Lung (tissue), 12 donors: ENCODE measurements around the gene ZNF710. TPM values are rescaled to one million over a fixed set of nuclear protein-coding genes. Genes with fewer than 3 reads are reported as not detected.

ENCODE experiments used
- ATAC-seq: fragments of 200-7000 bp; cut with Tn5 transposase; one replicate; pipeline ENCODE4 v1.9.1; 2020; ENCODE audit warnings: moderate number of reproducible peaks; ENCODE audit not compliant: insufficient read depth, low FRiP score
- DNase-seq, 3 donors: peaks; one replicate each; pipeline ENCODE4 v3.0.0-alpha.2; 2013 to 2017
- H3K27ac ChIP-seq, 2 donors: one replicate each; pipeline ENCODE4 v1.5.1; 2013; ENCODE audit warnings: mild to moderate bottlenecking in 2 of 2, moderate library complexity in 2 of 2, control low read depth in 1 of 2, inconsistent platforms in 1 of 2, low read depth in 1 of 2, low read length in 1 of 2
- H3K27me3 ChIP-seq, 3 donors: one replicate each; pipeline ENCODE4 v1.5.1; 2013; ENCODE audit warnings: low read length in 2 of 3; ENCODE audit not compliant: control insufficient read depth in 3 of 3, insufficient read depth in 3 of 3
- H3K36me3 ChIP-seq, 4 donors: one replicate each; pipeline ENCODE4 v1.5.1; 2013; ENCODE audit warnings: low read length in 4 of 4, mild to moderate bottlenecking in 1 of 4, moderate library complexity in 1 of 4; ENCODE audit not compliant: control insufficient read depth in 4 of 4, insufficient read depth in 4 of 4
- H3K4me1 ChIP-seq, 5 donors: one replicate each; pipeline ENCODE4 v1.5.1; 2013; ENCODE audit warnings: low read length in 5 of 5, mild to moderate bottlenecking in 2 of 5, moderate library complexity in 1 of 5; ENCODE audit not compliant: control insufficient read depth in 5 of 5, insufficient read depth in 5 of 5
- H3K4me3 ChIP-seq: one replicate; pipeline ENCODE4 v1.5.1; 2013; ENCODE audit warnings: mild to moderate bottlenecking, control low read depth, moderate library complexity
- H3K9ac ChIP-seq, 2 donors: one replicate each; pipeline ENCODE4 v1.5.1; 2013; ENCODE audit warnings: low read length in 2 of 2, control low read depth in 1 of 2; ENCODE audit not compliant: insufficient read depth in 1 of 2
- H3K9me3 ChIP-seq, 4 donors: one replicate each; pipeline ENCODE4 v1.5.1; 2013; ENCODE audit warnings: low read length in 3 of 4, mild to moderate bottlenecking in 1 of 4, moderate library complexity in 1 of 4; ENCODE audit not compliant: control insufficient read depth in 4 of 4, insufficient read depth in 3 of 4
- WGBS, 2 donors: extraction: QIAGEN DNeasy Blood & Tissue Kit; methylation state at CpG; one replicate each; pipeline ENCODE4 v1.1.7; 2013; 5-methylcytosine and 5-hydroxymethylcytosine counted together
- polyA plus RNA-seq, 2 donors: library from polyadenylated mRNA; stranded (reverse); fragments of 200-250 nt; gene quantifications; one replicate each; pipeline ENCODE4 v1.2.1, GENCODE V29; 2013
- total RNA-seq, 2 donors: library from RNA; depleted of rRNA in 1 of 2; stranded (reverse); fragments of >200 nt in 1 of 2; gene quantifications; one replicate each; pipeline ENCODE4 v1.2.1, GENCODE V29; 2014 to 2021
- TF ChIP-seq, protein P1 (sequence below): IDR thresholded peaks from 2 replicates; pipeline ENCODE4 v1.5.1; 2012; ENCODE audit warnings: mild to moderate bottlenecking; ENCODE audit errors: control extremely low read depth, extremely low read depth
- donor health status: control.
- donor health status: control.
- donor health status: Bipolar disorder and iron deficiency.
- donor health status: healthy.
- donor health status: DM: yes; HTN: yes; CAD: no.

ZNF710 gene
- total and polyA plus RNA-seq, 4 donors, result 19.6 to 49.1 (median 38.6) TPM

DNA sequence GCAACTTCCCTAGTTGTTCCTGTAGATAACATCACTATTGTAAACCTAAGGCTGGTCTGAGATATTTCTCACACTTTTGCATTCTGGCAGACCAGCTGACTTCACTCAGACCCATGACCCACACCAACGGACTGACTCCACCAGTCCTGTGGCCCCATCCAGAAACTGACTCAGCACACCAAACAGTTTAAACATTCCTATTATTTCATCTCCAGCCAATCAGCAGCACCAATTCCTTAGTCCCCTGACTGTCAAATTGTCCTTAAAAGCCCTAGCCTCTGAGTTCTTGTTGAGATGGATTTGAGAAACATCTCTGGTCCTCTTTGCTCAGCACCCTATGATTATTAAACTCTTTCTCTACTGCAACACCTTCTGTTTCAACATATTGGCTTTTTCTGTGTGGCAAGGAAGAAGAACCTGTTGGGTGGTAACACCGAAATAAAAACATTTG, 113.4 kb downstream of the ZNF710 start:
- TF ChIP-seq, protein P1, sequence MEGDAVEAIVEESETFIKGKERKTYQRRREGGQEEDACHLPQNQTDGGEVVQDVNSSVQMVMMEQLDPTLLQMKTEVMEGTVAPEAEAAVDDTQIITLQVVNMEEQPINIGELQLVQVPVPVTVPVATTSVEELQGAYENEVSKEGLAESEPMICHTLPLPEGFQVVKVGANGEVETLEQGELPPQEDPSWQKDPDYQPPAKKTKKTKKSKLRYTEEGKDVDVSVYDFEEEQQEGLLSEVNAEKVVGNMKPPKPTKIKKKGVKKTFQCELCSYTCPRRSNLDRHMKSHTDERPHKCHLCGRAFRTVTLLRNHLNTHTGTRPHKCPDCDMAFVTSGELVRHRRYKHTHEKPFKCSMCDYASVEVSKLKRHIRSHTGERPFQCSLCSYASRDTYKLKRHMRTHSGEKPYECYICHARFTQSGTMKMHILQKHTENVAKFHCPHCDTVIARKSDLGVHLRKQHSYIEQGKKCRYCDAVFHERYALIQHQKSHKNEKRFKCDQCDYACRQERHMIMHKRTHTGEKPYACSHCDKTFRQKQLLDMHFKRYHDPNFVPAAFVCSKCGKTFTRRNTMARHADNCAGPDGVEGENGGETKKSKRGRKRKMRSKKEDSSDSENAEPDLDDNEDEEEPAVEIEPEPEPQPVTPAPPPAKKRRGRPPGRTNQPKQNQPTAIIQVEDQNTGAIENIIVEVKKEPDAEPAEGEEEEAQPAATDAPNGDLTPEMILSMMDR, result no peak
- Histone ChIP-seq H3K4me3 (no peak overlapping the region), H3K36me3 (no peaks in the 10 kb centered on the region), H3K9ac (no peak overlapping the region), H3K9me3 (peaks cover 0 to 4% (median 1%) of the 10 kb centered on the region in 4 donors), H3K4me1 (no peaks in the 10 kb centered on the region), H3K27me3 (no peaks in the 10 kb centered on the region), H3K27ac (no peak overlapping the region)
- DNase-seq (no peak), ATAC-seq (no peak)
- WGBS, 2 donors, result 47 to 50% methylated on average over 2 of the region's 2 CpGs

DNA sequence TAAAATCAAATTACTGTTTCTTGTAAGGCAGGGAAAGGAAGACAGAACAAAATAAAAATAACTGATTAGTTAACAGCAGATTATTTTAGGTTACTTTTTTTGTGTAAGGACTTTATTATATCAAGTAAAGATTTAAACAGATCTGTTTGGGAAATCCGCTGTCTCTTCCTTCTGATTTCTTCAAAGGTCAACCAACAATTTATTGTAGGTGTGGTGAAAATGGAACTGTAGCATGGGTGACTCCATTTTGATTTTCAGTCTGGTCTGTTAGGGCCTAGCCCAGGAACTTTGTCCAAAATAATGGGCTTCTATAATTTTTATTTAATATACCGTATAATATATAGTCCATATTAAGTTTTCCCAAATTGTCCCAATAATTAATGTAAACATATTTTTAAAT, 114.7 kb downstream of the ZNF710 start:
- WGBS, 2 donors, result 92 to 98% methylated on average over 2 of the region's 2 CpGs
- DNase-seq (no peak), ATAC-seq (no peak)
- no peaks in the 10 kb centered on the region for H3K4me1 ChIP-seq
- no peaks in the 10 kb centered on the region for H3K27me3 ChIP-seq
- no peak overlapping the region for H3K27ac ChIP-seq
- H3K9ac ChIP-seq, result no peak overlapping the region
- TF ChIP-seq, protein P1, result no peak
- no peak overlapping the region for H3K4me3 ChIP-seq
- peaks cover 0 to 4% (median 1%) of the 10 kb centered on the region in 4 donors for H3K9me3 ChIP-seq
- no peaks in the 10 kb centered on the region for H3K36me3 ChIP-seq

DNA sequence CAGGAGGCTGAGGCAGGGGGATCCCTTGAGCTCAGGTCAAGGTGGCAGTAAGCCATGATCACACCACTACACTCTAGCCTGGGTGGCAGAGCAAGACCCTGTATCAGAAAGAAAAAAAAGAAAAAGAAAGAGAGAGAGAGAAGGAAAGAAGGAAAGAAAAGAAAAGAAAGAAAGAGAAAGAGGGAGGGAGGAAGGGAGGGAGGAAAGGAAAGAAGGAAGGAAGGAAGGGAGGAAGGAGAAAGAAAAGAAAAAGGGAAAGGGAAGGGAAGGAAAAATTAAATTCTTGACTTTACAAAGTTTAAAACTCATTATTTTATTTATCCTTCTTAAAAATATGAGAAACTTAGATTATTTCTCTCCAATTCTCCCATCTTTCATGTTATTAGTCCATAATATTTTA, 118.2 kb downstream of the ZNF710 start:
- no peak overlapping the region for H3K9ac ChIP-seq
- ATAC-seq (no peak), DNase-seq (no peak)
- H3K36me3 ChIP-seq, result no peaks in the 10 kb centered on the region
- no peaks in the 10 kb centered on the region for H3K4me1 ChIP-seq
- H3K27me3 ChIP-seq, result no peaks in the 10 kb centered on the region
- no peak overlapping the region for H3K4me3 ChIP-seq
- H3K9me3 ChIP-seq, result peaks cover 0 to 3% (median under 1%) of the 10 kb centered on the region in 4 donors
- H3K27ac ChIP-seq, result no peak overlapping the region
- TF ChIP-seq, protein P1, result no peak

DNA sequence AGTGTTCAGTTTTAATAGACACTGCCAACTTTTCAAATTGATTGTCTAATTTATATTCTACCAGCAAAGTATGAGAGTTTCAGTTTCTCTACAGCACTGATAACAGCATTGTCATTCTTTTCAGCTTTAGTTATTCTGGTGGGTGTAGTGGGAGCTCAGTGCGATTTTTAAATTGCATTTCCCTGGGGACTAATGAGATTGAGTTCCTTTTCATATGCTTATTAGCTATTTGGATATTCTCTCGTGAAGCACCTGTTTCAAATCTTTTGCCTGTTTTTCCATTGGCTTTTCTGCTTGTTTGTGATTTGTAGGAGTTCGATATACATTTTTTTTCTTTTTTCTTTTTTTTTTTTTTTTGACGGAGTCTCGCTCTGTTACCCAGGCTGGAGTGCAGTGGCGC, 120.0 kb downstream of the ZNF710 start:
- Histone ChIP-seq H3K4me3 (no peak overlapping the region), H3K9ac (no peak overlapping the region), H3K27me3 (no peaks in the 10 kb centered on the region), H3K9me3 (no peaks in the 10 kb centered on the region), H3K27ac (no peak overlapping the region), H3K36me3 (no peaks in the 10 kb centered on the region), H3K4me1 (no peaks in the 10 kb centered on the region)
- WGBS, 2 donors, result 91 to 96% methylated on average over 6 of the region's 6 CpGs
- ATAC-seq (no peak), DNase-seq (no peak)
- TF ChIP-seq, protein P1, result no peak
